ENCODE measurements around the gene CITED1. TPM values are rescaled to one million over a fixed set of nuclear protein-coding genes. Genes with fewer than 3 reads are reported as not detected.

CITED1 gene
- total and polyA plus RNA-seq, 4 experiments from 2014 or later: 0.58 TPM; not detected in 3

DNA sequence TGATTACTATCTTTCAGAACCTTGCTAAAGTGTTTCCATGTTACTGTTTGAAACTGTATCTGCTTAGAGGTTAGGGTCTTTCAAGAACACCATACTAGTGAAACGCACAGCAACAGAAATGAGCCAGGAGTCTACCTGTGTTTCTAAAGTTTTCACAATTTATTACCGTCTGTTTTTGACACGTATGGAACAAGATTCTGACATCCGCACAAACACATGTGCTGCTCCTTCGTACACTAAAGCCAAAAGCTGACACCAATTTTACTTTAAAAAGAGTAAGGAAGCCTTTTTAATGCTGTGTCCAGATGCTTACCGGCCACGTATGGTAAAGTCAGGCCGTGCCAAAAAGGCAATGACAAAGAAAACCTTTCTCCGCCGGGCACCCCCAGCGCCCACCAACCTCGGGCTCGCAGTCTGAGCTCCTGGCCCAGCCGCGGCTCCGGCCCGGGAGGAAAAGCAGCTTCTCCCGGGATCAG is 29.2 kb downstream of the CITED1 start:
- Mint-ChIP-seq H3K9me3 (no peaks in the 10 kb centered on the region), H3K36me3 (peaks cover 42 to 50% of the 10 kb centered on the region in 2 donors), H3K4me3 (peak overlapping the region; percentile 90 to 96 (median 94)), H3K27ac (peak overlapping the region; percentile 81 to 96 (median 87)), H3K4me1 (peaks cover 23 to 44% (median 37%) of the 10 kb centered on the region in 4 donors), H3K27me3 (no peaks in the 10 kb centered on the region)
- H3K9me3 ChIP-seq (ENCODE audit: control insufficient read depth in 1 of 2, low read length in 2 of 2): no peaks in the 10 kb centered on the region
- DNase-seq: peak in 1 of 5 donors; percentile 35
- H3K27ac ChIP-seq (ENCODE audit: low read depth, low read length): peak overlapping the region; percentile 89
- ChIA-PET CTCF (ENCODE audit: partially characterized antibody) (interaction anchor here (0.8 to 6.4 kb wide), 11 partner anchors 9 to 296 kb away, joined by 3 to 48 read pairs (median 3); partner anchors contain the start of genes ERCC6L, HDAC8 and PIN4), POLR2A (ENCODE audit: partially characterized antibody) (interaction anchor here (0.8 to 2.8 kb wide), 16 partner anchors 9 to 1286 kb away, joined by 3 to 28 read pairs (median 6); partner anchors contain the start of genes CHIC1, ERCC6L, NAP1L2 and PIN4)
- H3K27me3 ChIP-seq (ENCODE audit: insufficient read depth, low read length): no peaks in the 10 kb centered on the region
- H3K4me1 ChIP-seq (ENCODE audit: insufficient read depth, low read length): peaks cover 39% of the 10 kb centered on the region
- H3K4me3 ChIP-seq (ENCODE audit: low read length in 2 of 2): peak overlapping the region; percentile 70 to 82
- intact Hi-C loops (cut with micrococcal nuclease): loop anchor here (2.0 to 10.0 kb wide), 4 partner anchors 30 to 152 kb away; partner anchors contain the start of genes ERCC6L and PIN4
- peaks cover 28% of the 10 kb centered on the region for H3K36me3 ChIP-seq (ENCODE audit: insufficient read depth, low read length)

DNA sequence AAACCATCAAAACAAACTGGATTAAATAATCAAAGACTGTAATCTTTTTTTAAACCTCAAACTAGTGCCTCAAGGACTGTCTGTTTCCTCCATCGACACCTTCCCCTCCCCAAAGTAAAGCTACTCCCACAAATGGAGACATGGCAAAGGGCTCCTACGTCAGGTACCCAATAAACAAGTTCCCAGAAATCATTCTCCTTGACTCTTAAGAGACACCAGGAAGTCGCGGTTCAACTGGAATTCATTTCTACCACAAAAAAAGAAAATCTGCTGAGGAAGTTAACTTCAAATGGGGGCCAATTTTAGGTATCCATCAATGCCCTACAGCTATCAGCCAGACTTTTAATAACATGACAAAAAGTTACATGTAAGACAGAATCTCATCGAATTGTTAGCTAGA is 31.2 kb downstream of the CITED1 start:
- DNase-seq: peak; percentile 19 to 49 (median 28)
- ChIA-PET POLR2A (ENCODE audit: partially characterized antibody) (interaction anchor here (1.2 kb wide), 1 partner anchor 93 kb away, joined by 5 read pairs; the partner anchor contains the start of gene PIN4), CTCF (ENCODE audit: partially characterized antibody) (interaction anchor here (6.4 kb wide), 1 partner anchor 29 kb away, joined by 48 read pairs; no protein-coding TSS in a partner anchor)
- Histone ChIP-seq H3K27ac (ENCODE audit: low read depth, low read length) (peak overlapping the region; percentile 89), H3K27me3 (ENCODE audit: insufficient read depth, low read length) (no peaks in the 10 kb centered on the region), H3K4me1 (ENCODE audit: insufficient read depth, low read length) (peaks cover 44% of the 10 kb centered on the region), H3K4me3 (ENCODE audit: low read length in 2 of 2) (no peak overlapping the region), H3K36me3 (ENCODE audit: insufficient read depth, low read length) (peaks cover 32% of the 10 kb centered on the region), H3K9me3 (ENCODE audit: control insufficient read depth in 1 of 2, low read length in 2 of 2) (no peaks in the 10 kb centered on the region)
- Mint-ChIP-seq H3K27me3 (no peaks in the 10 kb centered on the region), H3K4me3 (peak overlapping the region; percentile 90 to 96 (median 94)), H3K4me1 (peaks cover 24 to 48% (median 41%) of the 10 kb centered on the region in 4 donors), H3K27ac (peak overlapping the region; percentile 81 to 96 (median 87)), H3K9me3 (no peaks in the 10 kb centered on the region), H3K36me3 (peaks cover 51 to 61% of the 10 kb centered on the region in 2 donors)
- intact Hi-C loops (cut with micrococcal nuclease): loop anchor here (10.0 kb wide), 1 partner anchor 150 kb away; no protein-coding TSS in a partner anchor

DNA sequence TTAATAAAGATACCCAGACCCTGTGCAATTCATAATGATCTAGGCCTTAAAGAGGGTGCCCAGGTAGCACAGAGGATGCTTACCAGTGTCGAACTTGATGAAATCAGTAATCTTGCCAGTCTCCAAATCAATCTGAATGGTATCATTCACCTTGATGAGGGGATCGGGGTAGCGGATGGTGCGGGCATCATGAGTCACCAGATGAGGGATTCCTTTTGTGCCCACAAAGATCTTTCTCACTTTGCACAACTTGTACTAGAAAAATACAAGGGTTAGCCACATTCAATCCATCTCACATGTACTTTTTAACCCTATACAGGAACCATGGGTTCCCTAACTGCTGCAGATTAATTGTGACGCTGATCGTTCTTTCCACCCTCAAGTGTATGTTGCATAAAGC is 32.0 kb downstream of the CITED1 start:
- Mint-ChIP-seq H3K4me1 (peaks cover 24 to 48% (median 41%) of the 10 kb centered on the region in 4 donors), H3K9me3 (no peaks in the 10 kb centered on the region), H3K27me3 (no peaks in the 10 kb centered on the region), H3K36me3 (peaks cover 52 to 66% of the 10 kb centered on the region in 2 donors), H3K4me3 (peak overlapping the region in 6 of 8 donors; percentile 17 to 95 (median 92)), H3K27ac (peak overlapping the region; percentile 81 to 96 (median 87))
- ChIA-PET CTCF (ENCODE audit: partially characterized antibody) (interaction anchor here (1.1 kb wide), 1 partner anchor 8 kb away, joined by 4 read pairs; no protein-coding TSS in a partner anchor), POLR2A (ENCODE audit: partially characterized antibody) (no interaction called here)
- Histone ChIP-seq H3K27me3 (ENCODE audit: insufficient read depth, low read length) (no peaks in the 10 kb centered on the region), H3K4me3 (ENCODE audit: low read length in 2 of 2) (no peak overlapping the region), H3K4me1 (ENCODE audit: insufficient read depth, low read length) (peaks cover 44% of the 10 kb centered on the region), H3K9me3 (ENCODE audit: control insufficient read depth in 1 of 2, low read length in 2 of 2) (no peaks in the 10 kb centered on the region), H3K27ac (ENCODE audit: low read depth, low read length) (peak overlapping the region; percentile 89), H3K36me3 (ENCODE audit: insufficient read depth, low read length) (peaks cover 36% of the 10 kb centered on the region)
- peak in 1 of 5 donors; percentile 50 for DNase-seq
- intact Hi-C loops (cut with micrococcal nuclease): loop anchor here (10.0 kb wide), 1 partner anchor 149 kb away; no protein-coding TSS in a partner anchor

DNA sequence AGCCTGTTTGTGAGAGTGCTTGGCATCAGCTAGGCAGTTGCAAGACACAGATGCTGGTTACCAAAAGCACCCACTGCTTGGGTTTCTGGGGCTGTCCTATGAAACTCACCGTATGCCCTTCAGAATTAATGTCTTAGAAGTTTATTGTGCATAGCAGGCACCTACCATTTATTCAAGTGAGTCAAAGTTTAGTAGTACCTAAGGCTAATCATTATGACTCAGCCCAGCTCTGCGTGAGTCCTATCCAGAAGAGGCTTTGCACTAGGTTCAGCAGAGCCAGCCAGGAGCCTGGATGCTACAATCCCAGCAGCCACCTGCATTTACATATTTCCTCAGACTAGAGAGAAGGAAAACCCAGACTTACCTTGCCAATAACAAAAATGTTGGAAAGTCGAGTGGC is 32.8 kb downstream of the CITED1 start:
- no peaks in the 10 kb centered on the region for H3K27me3 ChIP-seq (ENCODE audit: insufficient read depth, low read length)
- H3K9me3 ChIP-seq (ENCODE audit: control insufficient read depth in 1 of 2, low read length in 2 of 2): no peaks in the 10 kb centered on the region
- Mint-ChIP-seq H3K4me3 (peak overlapping the region in 1 of 8 donors; percentile 3), H3K9me3 (no peaks in the 10 kb centered on the region), H3K4me1 (peaks cover 24 to 48% (median 41%) of the 10 kb centered on the region in 4 donors), H3K27me3 (no peaks in the 10 kb centered on the region), H3K36me3 (peaks cover 55 to 72% of the 10 kb centered on the region in 2 donors), H3K27ac (peak overlapping the region; percentile 18 to 93 (median 68))
- intact Hi-C loops (cut with micrococcal nuclease): loop anchor here (10.0 kb wide), 1 partner anchor 148 kb away; no protein-coding TSS in a partner anchor
- no peak overlapping the region for H3K4me3 ChIP-seq (ENCODE audit: low read length in 2 of 2)
- CTCF ChIA-PET (ENCODE audit: partially characterized antibody): interaction anchor here (1.1 kb wide), 1 partner anchor 8 kb away, joined by 4 read pairs; no protein-coding TSS in a partner anchor
- peaks cover 44% of the 10 kb centered on the region for H3K4me1 ChIP-seq (ENCODE audit: insufficient read depth, low read length)
- POLR2A ChIA-PET (ENCODE audit: partially characterized antibody): no interaction called here
- H3K27ac ChIP-seq (ENCODE audit: low read depth, low read length): peak overlapping the region; percentile 26
- no peak for DNase-seq
- peaks cover 38% of the 10 kb centered on the region for H3K36me3 ChIP-seq (ENCODE audit: insufficient read depth, low read length)

DNA sequence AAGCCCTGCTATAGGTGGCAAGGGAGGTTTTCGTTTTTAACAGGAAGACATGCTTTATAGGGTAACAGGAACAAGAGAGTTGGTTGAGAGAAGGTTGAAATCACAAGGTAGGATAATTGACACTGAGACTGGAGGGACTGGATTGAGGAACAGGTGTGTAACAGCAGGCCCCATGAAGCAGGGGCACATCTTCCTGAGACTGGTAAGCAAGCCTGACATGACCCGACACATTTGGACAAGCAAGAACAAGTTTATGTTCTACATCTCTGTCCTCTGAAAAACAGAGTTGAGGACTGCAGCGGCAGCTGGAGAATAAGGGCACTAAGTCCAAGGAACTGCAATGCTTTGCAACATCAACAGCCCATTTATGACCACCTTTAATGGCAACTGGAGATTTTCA is 33.9 kb downstream of the CITED1 start:
- intact Hi-C loops (cut with micrococcal nuclease): loop anchor here (10.0 kb wide), 1 partner anchor 147 kb away; no protein-coding TSS in a partner anchor
- H3K9me3 ChIP-seq (ENCODE audit: control insufficient read depth in 1 of 2, low read length in 2 of 2): no peaks in the 10 kb centered on the region
- ChIA-PET POLR2A (ENCODE audit: partially characterized antibody) (no interaction called here), CTCF (ENCODE audit: partially characterized antibody) (no interaction called here)
- peaks cover 44% of the 10 kb centered on the region for H3K4me1 ChIP-seq (ENCODE audit: insufficient read depth, low read length)
- Mint-ChIP-seq H3K9me3 (no peaks in the 10 kb centered on the region), H3K4me1 (peaks cover 24 to 48% (median 41%) of the 10 kb centered on the region in 4 donors), H3K27ac (peak overlapping the region; percentile 8 to 87 (median 48)), H3K36me3 (peaks cover 60 to 73% of the 10 kb centered on the region in 2 donors), H3K27me3 (no peaks in the 10 kb centered on the region), H3K4me3 (peak overlapping the region in 2 of 8 donors; percentile 29 to 58)
- H3K4me3 ChIP-seq (ENCODE audit: low read length in 2 of 2): no peak overlapping the region
- DNase-seq: no peak
- no peaks in the 10 kb centered on the region for H3K27me3 ChIP-seq (ENCODE audit: insufficient read depth, low read length)
- no peak overlapping the region for H3K27ac ChIP-seq (ENCODE audit: low read depth, low read length)
- peaks cover 38% of the 10 kb centered on the region for H3K36me3 ChIP-seq (ENCODE audit: insufficient read depth, low read length)

DNA sequence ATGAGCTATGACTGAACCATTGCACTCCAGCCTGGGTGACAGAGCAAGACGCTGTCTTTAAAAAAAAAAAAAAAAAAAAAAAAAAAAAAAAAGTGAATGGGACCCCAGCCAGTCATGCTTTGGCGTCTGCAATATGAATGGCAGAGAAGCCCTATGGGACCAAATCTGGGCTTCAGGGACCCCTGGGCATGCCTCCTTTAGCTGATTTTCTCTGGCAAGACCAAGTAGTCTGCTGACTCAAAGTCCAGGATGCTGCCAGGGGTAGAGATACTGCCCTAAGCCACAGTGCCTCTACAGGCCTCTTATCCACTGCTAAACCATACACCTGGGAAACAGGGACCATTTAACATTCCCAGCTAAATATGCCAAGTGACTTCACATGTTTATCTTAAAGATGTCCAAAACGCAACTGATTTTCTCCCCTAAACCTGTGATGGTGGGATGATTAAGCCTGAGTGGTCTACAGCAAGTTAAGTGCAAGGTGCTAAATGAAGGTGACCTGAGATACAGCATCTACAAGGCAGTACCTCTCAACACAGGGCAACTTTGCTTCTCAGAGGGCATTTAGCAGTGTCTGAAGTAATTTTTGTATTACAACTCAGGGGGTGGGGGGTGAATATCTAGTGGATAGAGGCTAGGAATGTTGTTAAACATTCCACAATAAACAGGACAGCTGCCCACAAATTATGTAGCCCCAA is 34.5 kb downstream of the CITED1 start:
- Mint-ChIP-seq H3K9me3 (no peaks in the 10 kb centered on the region), H3K4me3 (peak overlapping the region in 4 of 8 donors; percentile 10 to 58 (median 24)), H3K27me3 (no peaks in the 10 kb centered on the region), H3K27ac (peak overlapping the region in 5 of 7 donors; percentile 8 to 87 (median 48)), H3K36me3 (peaks cover 60 to 70% of the 10 kb centered on the region in 2 donors), H3K4me1 (peaks cover 24 to 48% (median 41%) of the 10 kb centered on the region in 4 donors)
- POLR2A ChIA-PET (ENCODE audit: partially characterized antibody): no interaction called here
- H3K27me3 ChIP-seq (ENCODE audit: insufficient read depth, low read length): no peaks in the 10 kb centered on the region
- DNase-seq: no peak
- H3K4me3 ChIP-seq (ENCODE audit: low read length in 2 of 2): no peak overlapping the region
- CTCF ChIA-PET (ENCODE audit: partially characterized antibody): interaction anchor here (0.6 kb wide), 1 partner anchor 26 kb away, joined by 3 read pairs; no protein-coding TSS in a partner anchor
- no peaks in the 10 kb centered on the region for H3K9me3 ChIP-seq (ENCODE audit: control insufficient read depth in 1 of 2, low read length in 2 of 2)
- intact Hi-C loops (cut with micrococcal nuclease): loop anchor here (10.0 kb wide), 1 partner anchor 146 kb away; no protein-coding TSS in a partner anchor
- peaks cover 41% of the 10 kb centered on the region for H3K4me1 ChIP-seq (ENCODE audit: insufficient read depth, low read length)
- no peak overlapping the region for H3K27ac ChIP-seq (ENCODE audit: low read depth, low read length)
- peaks cover 38% of the 10 kb centered on the region for H3K36me3 ChIP-seq (ENCODE audit: insufficient read depth, low read length)
